Measurements from ENCODE around the gene FOSL1. TPM values are rescaled to one million over a fixed set of nuclear protein-coding genes. Genes with fewer than 3 reads are reported as not detected.

The FOSL1 gene
- total and polyA plus RNA-seq, 2 of the 13 experiments (the other 11 are each of a cell fraction or from before 2014, with no cell fraction given), result 4.0 to 4.1 TPM

DNA sequence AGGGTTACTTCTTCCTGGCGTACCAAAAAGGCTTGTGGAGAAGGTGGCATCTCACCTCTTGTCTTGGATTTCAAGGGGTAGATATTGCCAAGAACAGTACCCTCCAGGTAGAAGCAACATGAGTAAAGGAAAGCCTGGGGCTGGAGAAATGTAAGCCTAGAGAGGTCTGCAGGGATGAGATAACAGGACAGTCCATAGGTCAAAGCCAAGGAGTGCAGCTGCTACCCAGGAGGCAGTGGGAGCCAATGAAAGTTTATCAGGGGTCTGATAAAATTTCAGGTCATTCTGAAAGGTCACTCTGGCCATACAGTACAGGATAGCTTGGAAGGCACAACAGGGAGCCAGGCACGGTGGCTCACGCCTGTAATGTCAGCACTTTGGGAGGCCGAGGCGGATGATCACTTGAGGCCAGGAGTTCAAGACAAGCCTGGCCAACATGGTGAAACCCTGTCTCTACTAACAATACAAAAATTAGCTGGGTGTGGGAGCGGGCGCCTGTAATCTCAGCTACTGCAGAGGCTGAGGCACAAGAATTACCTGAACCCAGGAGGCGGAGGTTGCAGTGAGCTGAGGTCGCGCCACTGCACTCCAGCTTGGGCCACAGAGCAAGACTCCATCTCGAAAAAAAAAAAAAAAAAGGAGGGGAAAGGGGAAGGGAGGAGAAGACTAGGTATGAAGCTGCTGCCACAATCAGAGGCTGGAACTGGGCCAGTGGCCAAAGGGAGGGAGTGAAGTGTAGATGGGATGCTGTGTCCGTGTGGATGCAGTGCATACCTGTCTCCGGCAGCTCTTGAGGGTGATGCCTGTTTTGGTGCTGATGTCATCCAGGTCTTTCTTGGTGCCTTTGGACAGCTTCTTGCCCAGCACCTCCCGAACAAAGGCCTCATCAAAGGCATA is 13.1 kb downstream of the FOSL1 start:
- peaks cover 60% of the 10 kb centered on the region for H3K4me1 ChIP-seq (ENCODE audit: insufficient read depth, low read length)
- FAIRE-seq (no peak), ATAC-seq (no peak), DNase-seq (ENCODE audit: low spot score) (no peak)
- H4K20me1 ChIP-seq (ENCODE audit: insufficient read depth, low read length), result no peaks in the 10 kb centered on the region
- intact Hi-C loops (cut with micrococcal nuclease; ENCODE audit: unreplicated experiment), result loop anchor here (5.0 kb wide), 1 partner anchor 45 kb away; no protein-coding TSS in a partner anchor
- H3K27ac ChIP-seq (ENCODE audit: extremely low read length, insufficient read depth, low read length), result no peak overlapping the region
- no TSS peak for BruUV-seq (replicated peaks)
- in situ Hi-C loops (cut with HindIII; ENCODE audit: extremely low pct_ligation_motif_present, low pct_unique_long_range_greater_than_20kb), result no loop called here
- H3K36me3 ChIP-seq (replicated peaks in 1 of 2; ENCODE audit: control insufficient read depth in 1 of 2, insufficient read depth in 2 of 2, low read length in 2 of 2), result peaks cover 4 to 19% of the 10 kb centered on the region in 2 experiments; a peak in 4 of 5 replicates
- CTCF ChIA-PET (ENCODE audit: low intra/inter-chr PET ratio, low total read pairs), result interaction anchor here (0.6 to 6.9 kb wide), 3 partner anchors 102 to 417 kb away, joined by 3 to 63 read pairs (median 4); no protein-coding TSS in a partner anchor
- no peak overlapping the region for H2AFZ ChIP-seq (ENCODE audit: low read length)
- no peaks in the 10 kb centered on the region for H3K9me3 ChIP-seq (ENCODE audit: low read length)
- H3K27me3 ChIP-seq (ENCODE audit: control insufficient read depth in 1 of 2, insufficient read depth in 2 of 2, low read length in 2 of 2), result no peaks in the 10 kb centered on the region; a peak in 1 of 5 replicates
- peak overlapping the region; percentile 96 for H3K4me2 ChIP-seq (ENCODE audit: low read depth, low read length)
- H3K79me2 ChIP-seq (ENCODE audit: insufficient read depth, low read length), result peaks cover 5% of the 10 kb centered on the region
- WGBS (ENCODE audit: low lambda C conversion rate), result 81% methylated on average over 14 of the region's 14 CpGs
- peak overlapping the region; percentile 70 for H3K9ac ChIP-seq (ENCODE audit: insufficient read depth, low read depth, low read length)
- peak overlapping the region; percentile 74 to 91 (median 87); a peak in 5 of 6 replicates for H3K4me3 ChIP-seq (replicated peaks in 1 of 3; ENCODE audit: insufficient read depth in 1 of 3, low read depth in 2 of 3, low read length in 3 of 3)
- POLR2A ChIA-PET, result interaction anchor here (1.2 to 7.6 kb wide), 12 partner anchors 10 to 175 kb away, joined by 3 to 95 read pairs (median 8); partner anchors contain the start of genes BANF1, C11orf68, CFL1 and EIF1AD
- TF ChIP-seq ZNF792 (CRISPR knock-in tag; IDR thresholded peaks at IDR 0.05) (no peak), MAFK (conservative IDR thresholded peaks at IDR 0.05 in 1 of 2, IDR thresholded peaks at IDR 0.05 in 1 of 2; ENCODE audit: low read length in 2 of 2) (no peak), ZSCAN29 (CRISPR knock-in tag; conservative IDR thresholded peaks at IDR 0.05) (no peak), NPAS2 (CRISPR knock-in tag; IDR thresholded peaks at IDR 0.05; ENCODE audit: borderline replicate concordance) (no peak), ZNF451 (CRISPR knock-in tag; IDR thresholded peaks at IDR 0.05) (no peak)
- TF ChIP-seq, protein P1, sequence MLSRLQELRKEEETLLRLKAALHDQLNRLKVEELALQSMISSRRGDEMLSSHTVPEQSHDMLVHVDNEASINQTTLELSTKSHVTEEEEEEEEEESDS (CRISPR knock-in tag; IDR thresholded peaks at IDR 0.05; ENCODE audit: borderline replicate concordance), result no peak
